Measurements from ENCODE around the gene PRR30. TPM values are rescaled to one million over a fixed set of nuclear protein-coding genes. Genes with fewer than 3 reads are reported as not detected.

Gene PRR30
- total RNA-seq, 1 donor from 2014 or later, result not detected

DNA sequence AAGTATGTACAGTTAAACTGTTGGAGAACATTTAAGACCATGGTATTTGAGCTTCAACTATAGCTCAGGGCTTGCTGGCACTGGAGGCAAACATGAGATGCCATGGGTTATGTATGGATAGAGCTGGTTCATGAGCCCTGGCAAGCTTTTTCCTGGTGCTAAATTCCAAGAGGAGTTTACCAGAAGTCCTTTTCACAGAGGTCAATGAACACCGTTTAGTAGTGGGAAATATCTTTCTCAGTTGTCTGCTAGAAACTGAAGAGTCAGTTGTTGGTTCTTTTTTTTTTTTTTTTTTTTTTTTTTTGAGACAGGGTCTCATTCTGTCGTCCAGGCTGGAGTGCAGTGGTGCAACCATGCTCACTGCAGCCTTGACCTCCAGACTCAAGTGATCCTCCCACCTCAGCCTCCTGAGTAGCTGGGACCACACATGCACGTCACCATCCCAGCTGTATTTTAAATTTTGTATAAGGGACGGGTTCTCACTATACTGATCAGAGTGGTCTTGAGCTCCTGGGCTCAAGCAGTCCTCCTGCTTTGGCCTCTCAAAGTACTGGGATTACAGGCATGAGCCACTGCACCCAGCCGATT lies 51.3 kb downstream of the PRR30 start:
- H3K36me3 ChIP-seq (ENCODE audit: control insufficient read depth, insufficient read depth, low read length), result no peaks in the 10 kb centered on the region
- TF ChIP-seq, protein P1, sequence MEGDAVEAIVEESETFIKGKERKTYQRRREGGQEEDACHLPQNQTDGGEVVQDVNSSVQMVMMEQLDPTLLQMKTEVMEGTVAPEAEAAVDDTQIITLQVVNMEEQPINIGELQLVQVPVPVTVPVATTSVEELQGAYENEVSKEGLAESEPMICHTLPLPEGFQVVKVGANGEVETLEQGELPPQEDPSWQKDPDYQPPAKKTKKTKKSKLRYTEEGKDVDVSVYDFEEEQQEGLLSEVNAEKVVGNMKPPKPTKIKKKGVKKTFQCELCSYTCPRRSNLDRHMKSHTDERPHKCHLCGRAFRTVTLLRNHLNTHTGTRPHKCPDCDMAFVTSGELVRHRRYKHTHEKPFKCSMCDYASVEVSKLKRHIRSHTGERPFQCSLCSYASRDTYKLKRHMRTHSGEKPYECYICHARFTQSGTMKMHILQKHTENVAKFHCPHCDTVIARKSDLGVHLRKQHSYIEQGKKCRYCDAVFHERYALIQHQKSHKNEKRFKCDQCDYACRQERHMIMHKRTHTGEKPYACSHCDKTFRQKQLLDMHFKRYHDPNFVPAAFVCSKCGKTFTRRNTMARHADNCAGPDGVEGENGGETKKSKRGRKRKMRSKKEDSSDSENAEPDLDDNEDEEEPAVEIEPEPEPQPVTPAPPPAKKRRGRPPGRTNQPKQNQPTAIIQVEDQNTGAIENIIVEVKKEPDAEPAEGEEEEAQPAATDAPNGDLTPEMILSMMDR (IDR thresholded peaks at IDR 0.05; ENCODE audit: insufficient read depth, low read length, poor library complexity, severe bottlenecking), result no peak
- H3K27me3 ChIP-seq (ENCODE audit: control insufficient read depth, insufficient read depth, low read length), result no peaks in the 10 kb centered on the region
- H3K4me3 ChIP-seq (ENCODE audit: low read depth, low read length), result no peak overlapping the region
- no peak for DNase-seq (ENCODE audit: low read depth)

Other genes with a start within 250 kb of the PRR30 start
- gene MAPRE3, start 168.8 kb downstream of the PRR30 start, total RNA-seq, result 4.6 and 5.0 TPM in 2 replicates
- gene TMEM214, start 106.4 kb downstream of the PRR30 start, total RNA-seq, result 27.0 and 36.1 TPM in 2 replicates
- 28.6 and 32.0 TPM in 2 replicates for gene AGBL5, start 87.7 kb downstream of the PRR30 start, total RNA-seq
- 237 and 272 TPM in 2 replicates for gene OST4, start 67.8 kb downstream of the PRR30 start, total RNA-seq
- gene EMILIN1, start 60.8 kb downstream of the PRR30 start, total RNA-seq, result 7.4 and 9.5 TPM in 2 replicates
- gene KHK, start 52.6 kb downstream of the PRR30 start, total RNA-seq, result 3.1 and 3.8 TPM in 2 replicates
- 1.8 and 2.5 TPM in 2 replicates for gene CGREF1, start 20.3 kb downstream of the PRR30 start, total RNA-seq
- gene ABHD1, start 15.6 kb downstream of the PRR30 start, total RNA-seq, result not detected in 2 replicates
- 66.0 and 71.1 TPM in 2 replicates for gene PREB, start 4.8 kb downstream of the PRR30 start, total RNA-seq
- gene TCF23, start 9.6 kb upstream of the PRR30 start, total RNA-seq, result not detected in 2 replicates
- 146 and 161 TPM in 2 replicates for gene ATRAID, start 72.6 kb upstream of the PRR30 start, total RNA-seq
- gene SLC5A6, start 72.9 kb upstream of the PRR30 start, total RNA-seq, result 52.1 and 67.7 TPM in 2 replicates
- 60.0 and 63.5 TPM in 2 replicates for gene CAD, start 78.0 kb upstream of the PRR30 start, total RNA-seq
- gene SLC30A3, start 123.6 kb upstream of the PRR30 start, total RNA-seq, result 0.08 and 0.27 TPM in 2 replicates
- gene DNAJC5G, start 136.0 kb upstream of the PRR30 start, total RNA-seq, result not detected in 2 replicates
- gene TRIM54, start 143.0 kb upstream of the PRR30 start, total RNA-seq, result 0.27 and 0.33 TPM in 2 replicates
- gene UCN, start 169.0 kb upstream of the PRR30 start, total RNA-seq, result 1.6 and 1.7 TPM in 2 replicates
- gene MPV17, start 183.7 kb upstream of the PRR30 start, total RNA-seq, result 90.7 and 105 TPM in 2 replicates
- gene GTF3C2, start 217.4 kb upstream of the PRR30 start, total RNA-seq, result 53.1 and 54.9 TPM in 2 replicates
- gene EIF2B4, start 230.9 kb upstream of the PRR30 start, total RNA-seq, result 39.8 and 46.7 TPM in 2 replicates
- 92.1 and 120 TPM in 2 replicates for gene SNX17, start 231.2 kb upstream of the PRR30 start, total RNA-seq
- 10.3 and 11.5 TPM in 2 replicates for gene ZNF513, start 241.3 kb upstream of the PRR30 start, total RNA-seq

All from kidney epithelial cell (primary cell).